GM12878 (cell line): ENCODE data around the gene RANBP1. TPM values are rescaled to one million over a fixed set of nuclear protein-coding genes. Genes with fewer than 3 reads are reported as not detected.

ENCODE experiments used
- CBX3 ChIP-seq: fragments of 200-600 bp; sonication (generic); IDR thresholded peaks from 2 replicates; pipeline ENCODE4 v1.6.1; 2016; ENCODE audit warnings: low read depth, borderline replicate concordance
- CBX5 ChIP-seq: sonication (generic); IDR thresholded peaks from 2 replicates; pipeline ENCODE4 v1.6.1; 2016; ENCODE audit warnings: low read depth, moderate library complexity, mild to moderate bottlenecking, inconsistent platforms
- GATAD2B ChIP-seq: fragments of 450-650 bp; conservative IDR thresholded peaks from 2 replicates; pipeline ENCODE4 v1.6.1; 2017; ENCODE audit warnings: low read depth, mild to moderate bottlenecking, moderate library complexity
- KLF5 ChIP-seq: fragments of 450-650 bp; IDR thresholded peaks from 2 replicates; pipeline ENCODE4 v1.6.1; 2014; ENCODE audit warnings: mild to moderate bottlenecking; ENCODE audit not compliant: partially characterized antibody
- MTA3 ChIP-seq: IDR thresholded peaks from 2 replicates; pipeline ENCODE4 v1.6.1; 2012; ENCODE audit warnings: low read length, inconsistent platforms, borderline replicate concordance
- SMAD1 ChIP-seq: fragments of 450-650 bp; IDR thresholded peaks from 2 replicates; pipeline ENCODE4 v1.6.1; 2018; ENCODE audit warnings: mild to moderate bottlenecking, low read depth; ENCODE audit not compliant: partially characterized antibody
- SUPT20H ChIP-seq: IDR thresholded peaks from 2 replicates; pipeline ENCODE4 v1.6.1; 2011; ENCODE audit warnings: low read depth, mild to moderate bottlenecking, low read length, moderate library complexity, borderline replicate concordance; ENCODE audit not compliant: control insufficient read depth
- SUZ12 ChIP-seq: fragments of 200-600 bp; sonication (generic); IDR thresholded peaks from one replicate; pipeline ENCODE4 v1.6.1; 2018; ENCODE audit warnings: antibody characterized with exemption, mild to moderate bottlenecking; ENCODE audit not compliant: unreplicated experiment
- TAF1 ChIP-seq: IDR thresholded peaks from 2 replicates; pipeline ENCODE4 v1.6.1; 2011; ENCODE audit warnings: mild to moderate bottlenecking, low read depth, low read length, borderline replicate concordance
- YBX1 ChIP-seq: fragments of 450-650 bp; IDR thresholded peaks from 2 replicates; pipeline ENCODE4 v1.6.1; 2016; ENCODE audit warnings: antibody characterized with exemption
- polyA plus RNA-seq, 11 experiments: library from polyadenylated mRNA; depleted of rRNA in 4 of 11; unstranded in 6 of 11; stranded (reverse) in 5 of 11; fragments of >200 nt; fragmentation: Nextera tagmentation in 4 of 11; fragmentation: Illumina TruSeq in 1 of 11; extraction: Ambion mirVana in 4 of 11; extraction: Trizol in 1 of 11; gene quantifications; 1 replicate in 1 of 11; 2 replicates in 10 of 11; pipeline versions ENCODE4 v1.2.1 to v1.2.3, GENCODE V29; 2011 to 2016; ENCODE audit warnings: inconsistent platforms in 2 of 11, missing spikeins in 2 of 11, low read depth in 1 of 11
- total RNA-seq, 4 experiments: library from RNA; depleted of rRNA in 3 of 4; stranded (reverse); fragments of >200 nt in 3 of 4; fragmentation: Illumina TruSeq in 1 of 4; extraction: Trizol in 1 of 4; gene quantifications; 2 replicates each; pipeline versions ENCODE4 v1.2.1 to v1.2.3, GENCODE V29; 2013 to 2021
- TF ChIP-seq, protein P1 (sequence below): IDR thresholded peaks from 2 replicates; pipeline ENCODE4 v1.6.1; 2012; ENCODE audit warnings: improper control_type of control experiment, low read depth, low read length; ENCODE audit not compliant: insufficient replicate concordance
- TF ChIP-seq, protein P2 (sequence below): IDR thresholded peaks from 2 replicates; pipeline ENCODE4 v1.6.1; 2012; ENCODE audit warnings: low read depth, low read length, improper control_type of control experiment
- TF ChIP-seq, protein P3 (sequence below): fragments of 450-650 bp; IDR thresholded peaks from 2 replicates; pipeline ENCODE4 v1.6.1; 2016; ENCODE audit warnings: mild to moderate bottlenecking
- TF ChIP-seq, protein P4 (sequence below): IDR thresholded peaks from 2 replicates; pipeline ENCODE4 v1.6.1; 2011; ENCODE audit warnings: borderline replicate concordance, low read depth, mild to moderate bottlenecking, moderate library complexity, low read length; ENCODE audit not compliant: insufficient read depth, poor library complexity, severe bottlenecking
- TF ChIP-seq, protein P5 (sequence below): IDR thresholded peaks from 2 replicates; pipeline ENCODE4 v1.6.1; 2011; ENCODE audit warnings: low read depth, low read length, improper control_type of control experiment, borderline replicate concordance

RANBP1 gene
- total and polyA plus RNA-seq, 10 of the 15 experiments (the other 5 are each of a cell fraction or from before 2014, with no cell fraction given), result 55.3 to 808 (median 394) TPM

DNA sequence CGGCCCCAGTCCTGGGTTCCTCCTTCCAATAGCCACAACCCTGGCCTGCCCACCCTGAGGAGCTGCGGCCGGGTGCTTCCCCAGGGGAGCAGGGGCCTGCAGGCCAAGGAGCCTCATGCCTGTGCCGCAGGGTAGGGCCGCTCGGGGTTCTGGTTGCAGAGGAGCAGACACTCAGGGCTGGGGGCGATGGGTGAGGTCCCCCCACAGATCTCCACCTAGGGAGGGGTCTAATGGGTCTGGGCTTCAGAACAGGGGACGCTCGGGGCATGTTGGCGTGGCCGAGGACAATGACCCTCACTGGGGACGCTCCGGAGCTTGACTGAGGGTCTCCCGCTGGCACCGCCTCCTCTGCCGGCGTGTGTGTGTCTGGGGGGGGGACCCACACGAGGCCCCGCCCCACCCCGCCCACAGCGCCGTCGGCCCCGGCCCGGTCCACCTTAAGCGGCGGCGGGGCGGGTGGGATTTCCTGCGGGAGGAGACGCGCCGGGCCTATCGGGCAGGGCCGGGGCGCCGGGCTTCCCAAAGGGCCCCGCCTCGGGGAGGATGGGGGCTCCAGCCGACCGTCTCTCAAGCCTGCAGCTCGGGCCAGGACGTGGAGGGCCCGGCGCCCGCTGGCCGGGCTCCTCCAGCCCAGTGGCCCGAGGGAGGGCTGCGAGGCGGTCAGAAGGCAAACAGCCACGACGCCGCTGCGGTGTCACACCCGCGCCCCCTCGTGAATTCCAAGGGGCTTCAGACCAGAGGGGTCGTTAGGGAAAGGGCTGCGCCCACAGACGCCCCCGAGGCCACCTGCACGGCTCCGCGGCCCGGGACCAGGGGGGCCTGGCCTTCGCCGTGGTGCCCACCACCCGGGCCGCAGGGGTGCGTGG lies 15.1 kb downstream of the RANBP1 start (continued):
- TF ChIP-seq SUZ12, result no peak
- TF ChIP-seq CBX3, result no peak
- no peak for TF ChIP-seq TAF1
- TF ChIP-seq, protein P1, sequence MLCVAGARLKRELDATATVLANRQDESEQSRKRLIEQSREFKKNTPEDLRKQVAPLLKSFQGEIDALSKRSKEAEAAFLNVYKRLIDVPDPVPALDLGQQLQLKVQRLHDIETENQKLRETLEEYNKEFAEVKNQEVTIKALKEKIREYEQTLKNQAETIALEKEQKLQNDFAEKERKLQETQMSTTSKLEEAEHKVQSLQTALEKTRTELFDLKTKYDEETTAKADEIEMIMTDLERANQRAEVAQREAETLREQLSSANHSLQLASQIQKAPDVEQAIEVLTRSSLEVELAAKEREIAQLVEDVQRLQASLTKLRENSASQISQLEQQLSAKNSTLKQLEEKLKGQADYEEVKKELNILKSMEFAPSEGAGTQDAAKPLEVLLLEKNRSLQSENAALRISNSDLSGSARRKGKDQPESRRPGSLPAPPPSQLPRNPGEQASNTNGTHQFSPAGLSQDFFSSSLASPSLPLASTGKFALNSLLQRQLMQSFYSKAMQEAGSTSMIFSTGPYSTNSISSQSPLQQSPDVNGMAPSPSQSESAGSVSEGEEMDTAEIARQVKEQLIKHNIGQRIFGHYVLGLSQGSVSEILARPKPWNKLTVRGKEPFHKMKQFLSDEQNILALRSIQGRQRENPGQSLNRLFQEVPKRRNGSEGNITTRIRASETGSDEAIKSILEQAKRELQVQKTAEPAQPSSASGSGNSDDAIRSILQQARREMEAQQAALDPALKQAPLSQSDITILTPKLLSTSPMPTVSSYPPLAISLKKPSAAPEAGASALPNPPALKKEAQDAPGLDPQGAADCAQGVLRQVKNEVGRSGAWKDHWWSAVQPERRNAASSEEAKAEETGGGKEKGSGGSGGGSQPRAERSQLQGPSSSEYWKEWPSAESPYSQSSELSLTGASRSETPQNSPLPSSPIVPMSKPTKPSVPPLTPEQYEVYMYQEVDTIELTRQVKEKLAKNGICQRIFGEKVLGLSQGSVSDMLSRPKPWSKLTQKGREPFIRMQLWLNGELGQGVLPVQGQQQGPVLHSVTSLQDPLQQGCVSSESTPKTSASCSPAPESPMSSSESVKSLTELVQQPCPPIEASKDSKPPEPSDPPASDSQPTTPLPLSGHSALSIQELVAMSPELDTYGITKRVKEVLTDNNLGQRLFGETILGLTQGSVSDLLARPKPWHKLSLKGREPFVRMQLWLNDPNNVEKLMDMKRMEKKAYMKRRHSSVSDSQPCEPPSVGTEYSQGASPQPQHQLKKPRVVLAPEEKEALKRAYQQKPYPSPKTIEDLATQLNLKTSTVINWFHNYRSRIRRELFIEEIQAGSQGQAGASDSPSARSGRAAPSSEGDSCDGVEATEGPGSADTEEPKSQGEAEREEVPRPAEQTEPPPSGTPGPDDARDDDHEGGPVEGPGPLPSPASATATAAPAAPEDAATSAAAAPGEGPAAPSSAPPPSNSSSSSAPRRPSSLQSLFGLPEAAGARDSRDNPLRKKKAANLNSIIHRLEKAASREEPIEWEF, result no peak
- no peak for TF ChIP-seq MTA3
- TF ChIP-seq, protein P2, sequence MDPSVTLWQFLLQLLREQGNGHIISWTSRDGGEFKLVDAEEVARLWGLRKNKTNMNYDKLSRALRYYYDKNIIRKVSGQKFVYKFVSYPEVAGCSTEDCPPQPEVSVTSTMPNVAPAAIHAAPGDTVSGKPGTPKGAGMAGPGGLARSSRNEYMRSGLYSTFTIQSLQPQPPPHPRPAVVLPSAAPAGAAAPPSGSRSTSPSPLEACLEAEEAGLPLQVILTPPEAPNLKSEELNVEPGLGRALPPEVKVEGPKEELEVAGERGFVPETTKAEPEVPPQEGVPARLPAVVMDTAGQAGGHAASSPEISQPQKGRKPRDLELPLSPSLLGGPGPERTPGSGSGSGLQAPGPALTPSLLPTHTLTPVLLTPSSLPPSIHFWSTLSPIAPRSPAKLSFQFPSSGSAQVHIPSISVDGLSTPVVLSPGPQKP, result no peak
- no peak for TF ChIP-seq CBX5
- TF ChIP-seq SUPT20H, result no peak
- TF ChIP-seq, protein P3, sequence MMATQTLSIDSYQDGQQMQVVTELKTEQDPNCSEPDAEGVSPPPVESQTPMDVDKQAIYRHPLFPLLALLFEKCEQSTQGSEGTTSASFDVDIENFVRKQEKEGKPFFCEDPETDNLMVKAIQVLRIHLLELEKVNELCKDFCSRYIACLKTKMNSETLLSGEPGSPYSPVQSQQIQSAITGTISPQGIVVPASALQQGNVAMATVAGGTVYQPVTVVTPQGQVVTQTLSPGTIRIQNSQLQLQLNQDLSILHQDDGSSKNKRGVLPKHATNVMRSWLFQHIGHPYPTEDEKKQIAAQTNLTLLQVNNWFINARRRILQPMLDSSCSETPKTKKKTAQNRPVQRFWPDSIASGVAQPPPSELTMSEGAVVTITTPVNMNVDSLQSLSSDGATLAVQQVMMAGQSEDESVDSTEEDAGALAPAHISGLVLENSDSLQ, result no peak
- no peak for TF ChIP-seq SMAD1
- TF ChIP-seq, protein P4, sequence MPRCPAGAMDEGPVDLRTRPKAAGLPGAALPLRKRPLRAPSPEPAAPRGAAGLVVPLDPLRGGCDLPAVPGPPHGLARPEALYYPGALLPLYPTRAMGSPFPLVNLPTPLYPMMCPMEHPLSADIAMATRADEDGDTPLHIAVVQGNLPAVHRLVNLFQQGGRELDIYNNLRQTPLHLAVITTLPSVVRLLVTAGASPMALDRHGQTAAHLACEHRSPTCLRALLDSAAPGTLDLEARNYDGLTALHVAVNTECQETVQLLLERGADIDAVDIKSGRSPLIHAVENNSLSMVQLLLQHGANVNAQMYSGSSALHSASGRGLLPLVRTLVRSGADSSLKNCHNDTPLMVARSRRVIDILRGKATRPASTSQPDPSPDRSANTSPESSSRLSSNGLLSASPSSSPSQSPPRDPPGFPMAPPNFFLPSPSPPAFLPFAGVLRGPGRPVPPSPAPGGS, result no peak
- TF ChIP-seq KLF5, result no peak
- TF ChIP-seq, protein P5, sequence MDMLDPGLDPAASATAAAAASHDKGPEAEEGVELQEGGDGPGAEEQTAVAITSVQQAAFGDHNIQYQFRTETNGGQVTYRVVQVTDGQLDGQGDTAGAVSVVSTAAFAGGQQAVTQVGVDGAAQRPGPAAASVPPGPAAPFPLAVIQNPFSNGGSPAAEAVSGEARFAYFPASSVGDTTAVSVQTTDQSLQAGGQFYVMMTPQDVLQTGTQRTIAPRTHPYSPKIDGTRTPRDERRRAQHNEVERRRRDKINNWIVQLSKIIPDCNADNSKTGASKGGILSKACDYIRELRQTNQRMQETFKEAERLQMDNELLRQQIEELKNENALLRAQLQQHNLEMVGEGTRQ, result no peak
- TF ChIP-seq YBX1, result no peak
- peak; percentile 59 for TF ChIP-seq GATAD2B
